Tibial nerve (tissue), 4 donors: ENCODE results near the gene C19orf12. TPM values are rescaled to one million over a fixed set of nuclear protein-coding genes. Genes with fewer than 3 reads are reported as not detected.

Source experiments
- DNase-seq, 2 donors: peaks; one replicate each; pipeline ENCODE4 v3.0.0-alpha.2; 2019; ENCODE audit warnings: low spot score in 2 of 2
- H3K27ac ChIP-seq, 4 donors: fragments of 200-600 bp; sonication (generic) in 3 of 4; one replicate each; pipeline ENCODE4 v1.5.1; 2017 to 2019; ENCODE audit warnings: mild to moderate bottlenecking in 1 of 4
- H3K27me3 ChIP-seq, 2 donors: fragments of 200-600 bp; sonication (generic) in 1 of 2; one replicate each; pipeline versions ENCODE4 v1.5.1 to v1.6.0; 2017 to 2019
- H3K36me3 ChIP-seq, 3 donors: fragments of 200-600 bp; sonication (generic); one replicate each; pipeline ENCODE4 v1.5.1; 2018 to 2019
- H3K4me1 ChIP-seq, 4 donors: fragments of 200-600 bp; sonication (generic) in 3 of 4; one replicate each; pipeline ENCODE4 v1.5.1; 2017 to 2019
- H3K4me3 ChIP-seq, 4 donors: fragments of 200-600 bp; sonication (generic) in 3 of 4; one replicate each; pipeline ENCODE4 v1.5.1; 2017 to 2019; ENCODE audit warnings: mild to moderate bottlenecking in 1 of 4, moderate library complexity in 1 of 4
- H3K9me3 ChIP-seq, 4 donors: fragments of 200-600 bp; sonication (generic) in 3 of 4; one replicate each; pipeline ENCODE4 v1.5.1; 2017 to 2019
- EP300 ChIP-seq, 2 donors: sonication (generic); formaldehyde crosslinking; IDR thresholded peaks; one replicate each; pipeline ENCODE4 v1.6.1; 2017; ENCODE audit warnings: antibody characterized with exemption in 2 of 2, mild to moderate bottlenecking in 1 of 2
- POLR2A ChIP-seq, 2 donors: fragments of 450-650 bp; IDR thresholded peaks; one replicate each; pipeline ENCODE4 v1.6.1; 2017; ENCODE audit warnings: antibody characterized with exemption in 2 of 2, mild to moderate bottlenecking in 2 of 2, moderate library complexity in 2 of 2
- WGBS, 2 donors: methylation state at CpG; one replicate each; pipeline ENCODE4 v1.1.5; 2018; 5-methylcytosine and 5-hydroxymethylcytosine counted together
- total RNA-seq, 4 donors: library from RNA; depleted of rRNA; stranded (reverse); fragments of >200 nt; gene quantifications; one replicate each; pipeline ENCODE4 v1.1.0, GENCODE V29; 2016
- TF ChIP-seq, protein P1 (sequence below), 5 experiments: fragments of 200-600 bp in 3 of 5; fragments of 450-650 bp in 2 of 5; sonication (generic) in 3 of 5; IDR thresholded peaks; one replicate each; pipeline ENCODE4 v1.5.1; 2016 to 2019; ENCODE audit warnings: antibody characterized with exemption in 5 of 5, mild to moderate bottlenecking in 3 of 5, moderate library complexity in 2 of 5

The C19orf12 gene
- total RNA-seq, 4 donors from 2014 or later: 52.5 to 71.6 (median 56.7) TPM

DNA sequence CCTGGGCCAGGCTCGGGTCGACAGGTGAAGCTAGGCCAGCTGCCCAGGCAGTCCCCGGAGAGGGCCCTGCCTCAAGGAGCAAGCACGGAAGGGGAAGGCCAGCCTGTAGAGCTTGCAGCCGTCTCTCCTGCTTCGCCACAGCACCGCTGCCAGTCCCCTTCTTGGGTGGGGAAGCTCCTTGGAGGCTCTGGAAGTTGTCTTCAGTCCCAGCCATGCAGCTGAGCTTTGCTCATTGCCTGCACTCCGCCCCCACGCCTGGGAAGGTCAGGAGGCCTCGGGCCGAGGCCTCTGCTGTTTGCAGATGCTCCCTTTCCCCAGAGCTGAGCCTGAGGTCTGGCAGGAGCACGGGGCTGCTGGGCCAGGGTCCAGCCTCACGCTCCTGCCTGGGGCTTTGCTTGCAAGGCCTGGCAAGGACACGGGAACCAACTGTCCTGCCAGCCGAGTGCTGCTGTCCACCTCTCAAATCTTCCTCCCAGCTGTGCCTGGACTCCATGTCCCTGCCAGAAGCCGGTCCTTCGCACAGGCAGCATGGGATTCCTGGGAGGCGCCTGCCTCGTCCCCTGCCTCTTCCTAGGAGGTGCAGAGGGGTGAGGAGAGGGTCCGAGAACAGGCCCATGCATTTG lies 36.5 kb downstream of the C19orf12 start:
- Histone ChIP-seq H3K9me3 (no peaks in the 10 kb centered on the region), H3K4me1 (peaks cover 0 to 100% (median 78%) of the 10 kb centered on the region in 4 donors), H3K36me3 (peaks cover 0 to 30% (median 12%) of the 10 kb centered on the region in 3 donors), H3K27me3 (no peaks in the 10 kb centered on the region), H3K27ac (peak overlapping the region; percentile 2 to 91 (median 68)), H3K4me3 (no peak overlapping the region)
- DNase-seq: peak; percentile 72 to 79
- peak in 1 of 2 donors; percentile 88 for TF ChIP-seq EP300 (IDR thresholded peaks at IDR 0.05)
- TF ChIP-seq POLR2A (IDR thresholded peaks at IDR 0.05): no peak
- TF ChIP-seq, protein P1, sequence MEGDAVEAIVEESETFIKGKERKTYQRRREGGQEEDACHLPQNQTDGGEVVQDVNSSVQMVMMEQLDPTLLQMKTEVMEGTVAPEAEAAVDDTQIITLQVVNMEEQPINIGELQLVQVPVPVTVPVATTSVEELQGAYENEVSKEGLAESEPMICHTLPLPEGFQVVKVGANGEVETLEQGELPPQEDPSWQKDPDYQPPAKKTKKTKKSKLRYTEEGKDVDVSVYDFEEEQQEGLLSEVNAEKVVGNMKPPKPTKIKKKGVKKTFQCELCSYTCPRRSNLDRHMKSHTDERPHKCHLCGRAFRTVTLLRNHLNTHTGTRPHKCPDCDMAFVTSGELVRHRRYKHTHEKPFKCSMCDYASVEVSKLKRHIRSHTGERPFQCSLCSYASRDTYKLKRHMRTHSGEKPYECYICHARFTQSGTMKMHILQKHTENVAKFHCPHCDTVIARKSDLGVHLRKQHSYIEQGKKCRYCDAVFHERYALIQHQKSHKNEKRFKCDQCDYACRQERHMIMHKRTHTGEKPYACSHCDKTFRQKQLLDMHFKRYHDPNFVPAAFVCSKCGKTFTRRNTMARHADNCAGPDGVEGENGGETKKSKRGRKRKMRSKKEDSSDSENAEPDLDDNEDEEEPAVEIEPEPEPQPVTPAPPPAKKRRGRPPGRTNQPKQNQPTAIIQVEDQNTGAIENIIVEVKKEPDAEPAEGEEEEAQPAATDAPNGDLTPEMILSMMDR (IDR thresholded peaks at IDR 0.05): no peak
- WGBS, 2 donors: 51 to 67% methylated on average over 14 to 20 of the region's 20 CpGs

DNA sequence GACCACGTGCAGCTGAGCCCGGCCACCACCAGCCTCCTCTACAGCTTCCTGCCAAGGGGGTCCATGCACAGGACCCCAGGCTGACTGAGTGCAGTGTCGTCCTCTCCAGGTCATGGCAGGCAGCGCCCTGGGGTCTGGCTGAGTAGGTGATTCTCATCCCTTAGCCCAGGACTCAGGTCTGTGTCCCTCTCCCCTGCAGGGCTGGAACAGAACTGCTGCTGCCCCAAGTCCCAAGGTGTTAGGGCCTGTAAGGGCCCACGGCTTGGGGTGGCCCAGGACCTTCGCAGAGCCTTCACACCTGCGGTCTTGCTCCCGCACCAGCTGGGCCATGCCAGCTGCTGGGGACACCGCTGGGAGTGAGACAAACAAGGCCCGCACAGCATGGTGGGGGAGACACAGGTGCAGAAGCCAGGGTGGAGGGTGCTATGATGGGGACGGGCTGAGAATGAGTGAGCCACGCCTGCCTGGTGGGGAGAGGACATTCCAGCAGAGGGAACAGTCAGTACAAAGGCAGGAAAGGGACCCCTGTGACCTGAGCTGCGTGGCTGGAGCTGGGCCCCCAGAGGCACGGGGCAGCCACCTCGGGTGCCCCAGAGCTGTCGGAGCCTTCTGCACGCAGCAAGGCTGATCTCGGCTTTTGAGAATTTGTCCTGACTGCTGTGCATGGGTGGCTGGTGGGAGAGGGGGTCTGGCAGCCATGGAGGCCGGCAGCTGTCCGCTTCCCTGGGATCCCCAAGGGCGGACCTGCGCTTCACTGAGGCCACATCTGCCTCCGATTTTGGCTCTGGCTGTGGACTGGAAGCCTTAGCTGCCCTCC lies 37.9 kb downstream of the C19orf12 start:
- peaks cover 0 to 33% (median 12%) of the 10 kb centered on the region in 3 donors for H3K36me3 ChIP-seq
- no peak overlapping the region for H3K4me3 ChIP-seq
- 78 to 80% methylated on average over 21 to 22 of the region's 23 CpGs for WGBS, 2 donors
- TF ChIP-seq EP300 (IDR thresholded peaks at IDR 0.05): no peak
- no peak for TF ChIP-seq POLR2A (IDR thresholded peaks at IDR 0.05)
- TF ChIP-seq, protein P1 (IDR thresholded peaks at IDR 0.05): no peak
- H3K4me1 ChIP-seq: peaks cover 0 to 99% (median 76%) of the 10 kb centered on the region in 4 donors
- no peaks in the 10 kb centered on the region for H3K9me3 ChIP-seq
- peak overlapping the region; percentile 45 to 91 (median 78) for H3K27ac ChIP-seq
- H3K27me3 ChIP-seq: no peaks in the 10 kb centered on the region
- no peak for DNase-seq

DNA sequence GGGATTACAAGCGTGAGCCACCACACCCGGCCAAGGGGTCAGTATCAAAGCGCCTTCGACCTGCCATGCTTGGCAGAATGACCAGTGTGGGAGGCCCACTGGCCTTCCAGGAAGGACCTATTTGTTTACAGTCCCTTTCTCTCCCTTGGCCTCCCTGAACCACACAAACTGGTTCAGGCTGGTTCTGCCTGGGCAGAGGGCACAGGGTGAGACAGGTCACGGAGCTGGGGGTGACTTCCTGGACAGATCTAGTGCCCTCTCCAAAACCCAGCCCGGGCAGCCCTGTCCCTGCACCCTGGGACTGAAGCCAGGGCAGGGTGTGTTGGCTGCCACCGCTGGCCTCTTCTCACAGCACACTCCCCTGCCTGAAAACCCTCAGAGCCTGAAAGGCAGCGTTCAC lies 38.5 kb downstream of the C19orf12 start:
- TF ChIP-seq EP300 (IDR thresholded peaks at IDR 0.05): peak in 1 of 2 donors; percentile 7
- TF ChIP-seq, protein P1 (IDR thresholded peaks at IDR 0.05): no peak
- Histone ChIP-seq H3K27ac (peak overlapping the region; percentile 45 to 91 (median 78)), H3K27me3 (no peaks in the 10 kb centered on the region), H3K36me3 (peaks cover 0 to 33% (median 12%) of the 10 kb centered on the region in 3 donors), H3K4me1 (peaks cover 0 to 99% (median 74%) of the 10 kb centered on the region in 4 donors), H3K4me3 (no peak overlapping the region), H3K9me3 (no peaks in the 10 kb centered on the region)
- WGBS, 2 donors: 45 to 63% methylated on average over 4 to 8 of the region's 8 CpGs
- DNase-seq: no peak

DNA sequence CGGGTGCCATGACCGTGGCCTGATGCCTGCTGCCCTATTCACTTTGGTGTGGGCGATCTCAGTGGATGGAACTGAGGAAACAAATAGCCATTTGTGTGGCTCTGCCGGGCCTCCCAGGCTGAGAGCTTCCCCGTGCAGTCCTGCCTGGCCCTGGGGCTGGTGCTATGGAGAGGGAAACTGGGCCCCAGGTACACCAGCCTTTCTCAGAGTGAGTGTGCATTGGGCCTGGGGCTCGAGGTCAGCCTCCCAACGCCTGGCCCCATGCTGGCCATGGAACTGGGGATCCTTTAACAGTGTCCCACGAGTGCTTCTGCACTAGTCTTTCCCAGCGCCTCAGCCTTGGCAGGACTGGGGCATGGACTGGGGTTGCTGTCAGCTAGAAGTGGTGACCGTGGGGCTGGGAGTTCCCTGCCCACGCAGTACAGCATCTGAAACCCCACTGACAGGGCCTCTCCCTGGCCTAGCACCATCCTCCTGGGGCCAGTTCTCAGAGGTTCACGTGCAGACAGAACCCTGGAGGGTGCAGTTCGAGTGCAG lies 39.3 kb downstream of the C19orf12 start:
- H3K4me1 ChIP-seq: peaks cover 0 to 99% (median 72%) of the 10 kb centered on the region in 4 donors
- peak overlapping the region; percentile 32 to 91 (median 78) for H3K27ac ChIP-seq
- no peak for DNase-seq
- H3K4me3 ChIP-seq: no peak overlapping the region
- H3K9me3 ChIP-seq: no peaks in the 10 kb centered on the region
- no peaks in the 10 kb centered on the region for H3K27me3 ChIP-seq
- no peak for TF ChIP-seq POLR2A (IDR thresholded peaks at IDR 0.05)
- TF ChIP-seq, protein P1 (IDR thresholded peaks at IDR 0.05): no peak
- TF ChIP-seq EP300 (IDR thresholded peaks at IDR 0.05): peak in 1 of 2 donors; percentile 65
- peaks cover 0 to 33% (median 12%) of the 10 kb centered on the region in 3 donors for H3K36me3 ChIP-seq
- 36 to 52% methylated on average over 5 to 13 of the region's 13 CpGs for WGBS, 2 donors
